Mesenchymal stem cell (in vitro differentiated cells and primary cell): ENCODE measurements around the gene TNS1.

Experiments
- DNase-seq: peaks from one replicate; pipeline ENCODE4 v3.0.0-alpha.2; 2013
- H2AFZ ChIP-seq: one replicate; pipeline ENCODE4 v1.6.1; 2013; ENCODE audit warnings: low read depth, mild to moderate bottlenecking, control low read depth, inconsistent platforms, low read length, moderate library complexity
- H2AK5ac ChIP-seq: 2 replicates; pipeline ENCODE4 v1.6.1; 2013; ENCODE audit warnings: low read length, moderate library complexity, mild to moderate bottlenecking, inconsistent platforms; ENCODE audit not compliant: severe bottlenecking
- H2BK120ac ChIP-seq: one replicate; pipeline ENCODE4 v1.6.1; 2013; ENCODE audit warnings: low read depth, mild to moderate bottlenecking, inconsistent platforms, low read length, moderate library complexity
- H2BK12ac ChIP-seq, 2 experiments: one replicate each; pipeline ENCODE4 v1.6.1; 2013; ENCODE audit warnings: inconsistent platforms in 2 of 2, low read length in 2 of 2, mild to moderate bottlenecking in 2 of 2, moderate library complexity in 2 of 2, control low read depth in 1 of 2
- H2BK15ac ChIP-seq: one replicate; pipeline ENCODE4 v1.6.1; 2013; ENCODE audit warnings: mild to moderate bottlenecking, low read depth, inconsistent platforms; ENCODE audit not compliant: poor library complexity, severe bottlenecking
- H2BK5ac ChIP-seq: 2 replicates; pipeline ENCODE4 v1.6.1; 2013; ENCODE audit warnings: low read depth, mild to moderate bottlenecking, low read length, control low read depth, inconsistent platforms; ENCODE audit not compliant: poor library complexity, severe bottlenecking
- H3K14ac ChIP-seq, 2 experiments: one replicate each; pipeline ENCODE4 v1.6.1; 2013; ENCODE audit warnings: inconsistent platforms in 2 of 2, low read length in 2 of 2, control low read depth in 1 of 2, mild to moderate bottlenecking in 1 of 2, moderate library complexity in 1 of 2
- H3K18ac ChIP-seq, 2 experiments: one replicate each; pipeline ENCODE4 v1.6.1; 2013; ENCODE audit warnings: inconsistent platforms in 2 of 2, low read length in 2 of 2, control low read depth in 1 of 2, low read depth in 1 of 2, mild to moderate bottlenecking in 1 of 2
- H3K23ac ChIP-seq, 2 experiments: one replicate each; pipeline ENCODE4 v1.6.1; 2013; ENCODE audit warnings: inconsistent platforms in 2 of 2, low read length in 2 of 2, mild to moderate bottlenecking in 2 of 2, moderate library complexity in 2 of 2, control low read depth in 1 of 2
- H3K27ac ChIP-seq: 2 replicates; pipeline ENCODE4 v1.5.1; 2013; ENCODE audit warnings: mild to moderate bottlenecking, moderate library complexity, low read length, control low read depth, inconsistent platforms; ENCODE audit not compliant: poor library complexity, severe bottlenecking
- H3K27me3 ChIP-seq, 2 experiments: 2 replicates each; pipeline versions ENCODE4 v1.6.1 to v1.7.0; 2013; ENCODE audit warnings: low read length in 2 of 2, mild to moderate bottlenecking in 2 of 2, moderate library complexity in 2 of 2, control low read depth in 1 of 2, inconsistent platforms in 1 of 2; ENCODE audit not compliant: control insufficient read depth in 1 of 2, insufficient read depth in 1 of 2
- H3K36me3 ChIP-seq, 2 experiments: 2 replicates each; pipeline versions ENCODE4 v1.6.1 to v1.7.0; 2013; ENCODE audit warnings: low read length in 2 of 2, control low read depth in 1 of 2, inconsistent platforms in 1 of 2, low read depth in 1 of 2, mild to moderate bottlenecking in 1 of 2; ENCODE audit not compliant: insufficient read depth in 2 of 2, control insufficient read depth in 1 of 2
- H3K4ac ChIP-seq, 2 experiments: one replicate each; pipeline ENCODE4 v1.6.1; 2013; ENCODE audit warnings: inconsistent platforms in 2 of 2, low read length in 2 of 2, mild to moderate bottlenecking in 2 of 2, moderate library complexity in 2 of 2, control low read depth in 1 of 2, low read depth in 1 of 2
- H3K4me1 ChIP-seq: 2 replicates; pipeline ENCODE4 v1.6.1; 2013; ENCODE audit warnings: low read depth, low read length, control low read depth; ENCODE audit not compliant: control insufficient read depth, insufficient read depth
- H3K4me2 ChIP-seq: 2 replicates; pipeline ENCODE4 v1.6.1; 2013; ENCODE audit warnings: low read length, mild to moderate bottlenecking, inconsistent platforms; ENCODE audit not compliant: poor library complexity, severe bottlenecking
- H3K4me3 ChIP-seq, 2 experiments: 2 replicates each; pipeline versions ENCODE4 v1.5.1 to v1.7.0; 2013; ENCODE audit warnings: low read length in 2 of 2, mild to moderate bottlenecking in 2 of 2, control low read depth in 1 of 2, low read depth in 1 of 2; ENCODE audit not compliant: insufficient read depth in 1 of 2
- H3K79me1 ChIP-seq: replicated peaks from 2 replicates; pipeline ENCODE4 v1.6.1; 2013; ENCODE audit warnings: mild to moderate bottlenecking, control low read depth, low read length, inconsistent platforms; ENCODE audit not compliant: poor library complexity, severe bottlenecking
- H3K9ac ChIP-seq: 2 replicates; pipeline ENCODE4 v1.7.0; 2013; ENCODE audit warnings: mild to moderate bottlenecking, low read length, moderate library complexity
- H3K9me3 ChIP-seq: 2 replicates; pipeline ENCODE4 v1.7.0; 2013; ENCODE audit warnings: mild to moderate bottlenecking, low read length; ENCODE audit not compliant: control insufficient read depth
- H4K8ac ChIP-seq: one replicate; pipeline ENCODE4 v1.6.1; 2013; ENCODE audit warnings: inconsistent platforms, mild to moderate bottlenecking, low read length, moderate library complexity
- H4K91ac ChIP-seq: one replicate; pipeline ENCODE4 v1.6.1; 2013; ENCODE audit warnings: mild to moderate bottlenecking, low read length, inconsistent platforms
- WGBS: methylation state at CpG from one replicate; pipeline ENCODE4 v1.1.7; 2013; ENCODE audit warnings: mixed read lengths; 5-methylcytosine and 5-hydroxymethylcytosine counted together

TNS1 gene

GRCh38 chr2:217797661-217798069, 205.1 kb downstream of the TNS1 start:
- no peak overlapping the region for H4K91ac ChIP-seq
- no peak overlapping the region for H3K4ac ChIP-seq
- H3K4me2 ChIP-seq: no peak overlapping the region
- H2BK5ac ChIP-seq: no peak overlapping the region
- no peak overlapping the region for H2BK120ac ChIP-seq
- no peaks in the 10 kb centered on the region for H3K9me3 ChIP-seq
- H3K23ac ChIP-seq: no peak overlapping the region
- peaks cover 36 to 48% of the 10 kb centered on the region in 2 experiments for H3K36me3 ChIP-seq
- no peak overlapping the region for H3K9ac ChIP-seq
- no peak overlapping the region for H2BK15ac ChIP-seq
- peaks cover 8% of the 10 kb centered on the region for H3K4me1 ChIP-seq
- no peaks in the 10 kb centered on the region for H3K79me1 ChIP-seq
- no peak overlapping the region for H4K8ac ChIP-seq
- no peak overlapping the region for H2AK5ac ChIP-seq
- H3K4me3 ChIP-seq: no peak overlapping the region
- H3K27ac ChIP-seq: no peak overlapping the region
- H2BK12ac ChIP-seq: no peak overlapping the region
- no peak overlapping the region for H3K14ac ChIP-seq
- WGBS: 90% methylated on average over 8 of the region's 8 CpGs
- H3K18ac ChIP-seq: no peak overlapping the region
- DNase-seq: no peak
- no peak overlapping the region for H2AFZ ChIP-seq
- no peaks in the 10 kb centered on the region for H3K27me3 ChIP-seq

GRCh38 chr2:217797165-217797564, 205.6 kb downstream of the TNS1 start:
- H2BK15ac ChIP-seq: no peak overlapping the region
- H3K4me3 ChIP-seq: no peak overlapping the region
- H3K18ac ChIP-seq: no peak overlapping the region
- H3K9ac ChIP-seq: no peak overlapping the region
- no peak overlapping the region for H3K4me2 ChIP-seq
- H3K14ac ChIP-seq: no peak overlapping the region
- H3K27me3 ChIP-seq: no peaks in the 10 kb centered on the region
- H2BK5ac ChIP-seq: no peak overlapping the region
- no peak overlapping the region for H2AFZ ChIP-seq
- WGBS: 76% methylated on average over 3 of the region's 3 CpGs
- peaks cover 8% of the 10 kb centered on the region for H3K4me1 ChIP-seq
- no peak overlapping the region for H3K23ac ChIP-seq
- H4K8ac ChIP-seq: no peak overlapping the region
- no peak overlapping the region for H2BK12ac ChIP-seq
- H3K4ac ChIP-seq: no peak overlapping the region
- no peak for DNase-seq
- H2BK120ac ChIP-seq: no peak overlapping the region
- peaks cover 33 to 43% of the 10 kb centered on the region in 2 experiments for H3K36me3 ChIP-seq
- H4K91ac ChIP-seq: no peak overlapping the region
- H2AK5ac ChIP-seq: no peak overlapping the region
- no peaks in the 10 kb centered on the region for H3K79me1 ChIP-seq
- H3K9me3 ChIP-seq: no peaks in the 10 kb centered on the region
- H3K27ac ChIP-seq: no peak overlapping the region

- DNase-seq: no peak
- Histone ChIP-seq H3K79me1 (no peaks in the 10 kb centered on the region), H3K9me3 (no peaks in the 10 kb centered on the region), H3K27ac (no peak overlapping the region), H3K9ac (no peak overlapping the region), H2AFZ (no peak overlapping the region), H3K36me3 (peaks cover 20 to 31% of the 10 kb centered on the region in 2 experiments), H3K27me3 (no peaks in the 10 kb centered on the region), H3K4me3 (no peak overlapping the region), H2BK15ac (no peak overlapping the region), H3K18ac (no peak overlapping the region), H2BK120ac (no peak overlapping the region), H2BK12ac (no peak overlapping the region), H3K4me2 (no peak overlapping the region), H2BK5ac (no peak overlapping the region), H3K23ac (no peak overlapping the region), H3K4ac (no peak overlapping the region), H4K8ac (no peak overlapping the region), H2AK5ac (no peak overlapping the region), H3K14ac (no peak overlapping the region), H3K4me1 (peaks cover 10% of the 10 kb centered on the region), H4K91ac (no peak overlapping the region)
- 71% methylated on average over 11 of the region's 11 CpGs for WGBS
Observed at GRCh38 chr2:217795706-217796465, 206.9 kb downstream of the TNS1 start.

GRCh38 chr2:217795067-217795466, 207.7 kb downstream of the TNS1 start:
- 96% methylated on average over 5 of the region's 5 CpGs for WGBS
- no peak overlapping the region for H2BK15ac ChIP-seq
- H3K4me3 ChIP-seq: no peak overlapping the region
- H3K27me3 ChIP-seq: no peaks in the 10 kb centered on the region
- H2BK120ac ChIP-seq: no peak overlapping the region
- no peaks in the 10 kb centered on the region for H3K9me3 ChIP-seq
- no peak overlapping the region for H2BK5ac ChIP-seq
- H3K4me1 ChIP-seq: peaks cover 11% of the 10 kb centered on the region
- no peak overlapping the region for H3K14ac ChIP-seq
- no peak overlapping the region for H3K27ac ChIP-seq
- H3K9ac ChIP-seq: no peak overlapping the region
- H2AK5ac ChIP-seq: no peak overlapping the region
- H3K23ac ChIP-seq: no peak overlapping the region
- no peak overlapping the region for H2AFZ ChIP-seq
- no peak overlapping the region for H3K4me2 ChIP-seq
- no peak overlapping the region for H4K8ac ChIP-seq
- peak overlapping the region; percentile 40 for H4K91ac ChIP-seq
- H3K18ac ChIP-seq: no peak overlapping the region
- H3K36me3 ChIP-seq: peaks cover 12 to 23% of the 10 kb centered on the region in 2 experiments
- H3K4ac ChIP-seq: no peak overlapping the region
- H3K79me1 ChIP-seq: no peaks in the 10 kb centered on the region
- no peak for DNase-seq
- no peak overlapping the region for H2BK12ac ChIP-seq
